Erythroblast (primary cell): ENCODE measurements around the gene DENND6B.

Source experiments
- GATA1 ChIP-seq: IDR thresholded peaks from 2 replicates; pipeline ENCODE4 v1.6.1; 2011; ENCODE audit warnings: low read depth, mild to moderate bottlenecking, control low read depth, low read length, moderate library complexity
- POLR2A ChIP-seq: IDR thresholded peaks from 2 replicates; pipeline ENCODE4 v1.6.1; 2011; ENCODE audit warnings: mild to moderate bottlenecking, low read length

GRCh38 chr22:50348058-50348457 is 21.2 kb upstream of the DENND6B start:
- TF ChIP-seq POLR2A, result no peak
- TF ChIP-seq GATA1, result no peak
